ENCODE results near the gene WNT7A.

DNA sequence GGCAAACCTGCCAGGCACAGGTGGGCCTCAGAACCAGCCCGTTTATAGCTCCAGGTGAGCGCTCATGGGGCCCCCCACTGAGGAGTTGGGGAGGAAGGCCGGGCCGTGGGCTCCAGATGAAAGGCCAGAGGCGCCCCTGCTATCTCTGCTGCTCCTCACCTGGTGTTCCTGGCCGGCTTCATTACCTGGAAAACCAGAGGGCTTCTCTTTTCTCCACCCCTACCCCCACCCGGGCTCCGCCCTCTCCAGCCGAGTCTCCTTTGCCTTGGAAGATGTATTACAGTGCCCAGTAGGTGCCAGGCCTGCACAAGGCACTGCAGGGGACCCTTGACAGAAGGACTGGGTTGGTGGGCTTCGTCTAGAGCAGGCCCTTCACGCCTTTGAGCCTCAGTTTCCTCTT lies 111.4 kb downstream of the WNT7A start:
- TF ChIP-seq TAF1 (conservative IDR thresholded peaks at IDR 0.05), result no peak
- no peak for TF ChIP-seq RAD21 (IDR thresholded peaks at IDR 0.05)
- TF ChIP-seq ZBTB33 (IDR thresholded peaks at IDR 0.05), result no peak
- TF ChIP-seq RXRA (IDR thresholded peaks at IDR 0.05), result no peak
- TF ChIP-seq CTCF (IDR thresholded peaks at IDR 0.05; ENCODE audit: low read depth, low read length, missing input control), result no peak
- TF ChIP-seq YY1 (IDR thresholded peaks at IDR 0.05), result no peak
- TF ChIP-seq, protein P1, sequence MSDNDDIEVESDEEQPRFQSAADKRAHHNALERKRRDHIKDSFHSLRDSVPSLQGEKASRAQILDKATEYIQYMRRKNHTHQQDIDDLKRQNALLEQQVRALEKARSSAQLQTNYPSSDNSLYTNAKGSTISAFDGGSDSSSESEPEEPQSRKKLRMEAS (IDR thresholded peaks at IDR 0.05), result no peak
- no peak for TF ChIP-seq HNF4A (conservative IDR thresholded peaks at IDR 0.05)
- no peak for TF ChIP-seq SP1 (IDR thresholded peaks at IDR 0.05)
- TF ChIP-seq, protein P2, sequence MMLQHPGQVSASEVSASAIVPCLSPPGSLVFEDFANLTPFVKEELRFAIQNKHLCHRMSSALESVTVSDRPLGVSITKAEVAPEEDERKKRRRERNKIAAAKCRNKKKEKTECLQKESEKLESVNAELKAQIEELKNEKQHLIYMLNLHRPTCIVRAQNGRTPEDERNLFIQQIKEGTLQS (IDR thresholded peaks at IDR 0.05), result no peak
- no peak for TF ChIP-seq JUND (IDR thresholded peaks at IDR 0.05)
- TF ChIP-seq, protein P3, sequence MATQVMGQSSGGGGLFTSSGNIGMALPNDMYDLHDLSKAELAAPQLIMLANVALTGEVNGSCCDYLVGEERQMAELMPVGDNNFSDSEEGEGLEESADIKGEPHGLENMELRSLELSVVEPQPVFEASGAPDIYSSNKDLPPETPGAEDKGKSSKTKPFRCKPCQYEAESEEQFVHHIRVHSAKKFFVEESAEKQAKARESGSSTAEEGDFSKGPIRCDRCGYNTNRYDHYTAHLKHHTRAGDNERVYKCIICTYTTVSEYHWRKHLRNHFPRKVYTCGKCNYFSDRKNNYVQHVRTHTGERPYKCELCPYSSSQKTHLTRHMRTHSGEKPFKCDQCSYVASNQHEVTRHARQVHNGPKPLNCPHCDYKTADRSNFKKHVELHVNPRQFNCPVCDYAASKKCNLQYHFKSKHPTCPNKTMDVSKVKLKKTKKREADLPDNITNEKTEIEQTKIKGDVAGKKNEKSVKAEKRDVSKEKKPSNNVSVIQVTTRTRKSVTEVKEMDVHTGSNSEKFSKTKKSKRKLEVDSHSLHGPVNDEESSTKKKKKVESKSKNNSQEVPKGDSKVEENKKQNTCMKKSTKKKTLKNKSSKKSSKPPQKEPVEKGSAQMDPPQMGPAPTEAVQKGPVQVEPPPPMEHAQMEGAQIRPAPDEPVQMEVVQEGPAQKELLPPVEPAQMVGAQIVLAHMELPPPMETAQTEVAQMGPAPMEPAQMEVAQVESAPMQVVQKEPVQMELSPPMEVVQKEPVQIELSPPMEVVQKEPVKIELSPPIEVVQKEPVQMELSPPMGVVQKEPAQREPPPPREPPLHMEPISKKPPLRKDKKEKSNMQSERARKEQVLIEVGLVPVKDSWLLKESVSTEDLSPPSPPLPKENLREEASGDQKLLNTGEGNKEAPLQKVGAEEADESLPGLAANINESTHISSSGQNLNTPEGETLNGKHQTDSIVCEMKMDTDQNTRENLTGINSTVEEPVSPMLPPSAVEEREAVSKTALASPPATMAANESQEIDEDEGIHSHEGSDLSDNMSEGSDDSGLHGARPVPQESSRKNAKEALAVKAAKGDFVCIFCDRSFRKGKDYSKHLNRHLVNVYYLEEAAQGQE (IDR thresholded peaks at IDR 0.05), result no peak

Measured in liver (tissue), 3 donors.